ENCODE results near the gene MAP3K7CL.
A peak's percentile ranks its signal among the peaks of the same experiment; 100 is the strongest.

MAP3K7CL gene

DNA sequence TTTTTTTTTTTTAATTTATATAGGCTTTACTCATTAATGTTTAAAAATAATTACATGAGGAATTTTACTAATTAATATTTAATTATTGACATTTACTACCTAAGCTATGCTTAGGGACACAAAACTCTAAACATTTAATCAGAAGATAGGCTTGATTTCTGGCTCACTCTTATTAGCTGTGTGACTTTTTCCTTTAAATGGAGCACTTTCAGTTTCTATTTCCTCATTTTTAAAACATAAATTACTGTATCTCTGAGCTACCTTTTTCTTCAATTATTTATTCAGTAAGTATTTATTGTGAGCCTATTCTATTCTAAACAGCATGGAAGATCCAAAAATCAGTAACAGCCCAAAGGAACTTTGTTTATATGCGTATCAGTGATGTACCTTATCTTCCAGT is 40.5 kb downstream of the MAP3K7CL start:
- DNase-seq = no peak

DNA sequence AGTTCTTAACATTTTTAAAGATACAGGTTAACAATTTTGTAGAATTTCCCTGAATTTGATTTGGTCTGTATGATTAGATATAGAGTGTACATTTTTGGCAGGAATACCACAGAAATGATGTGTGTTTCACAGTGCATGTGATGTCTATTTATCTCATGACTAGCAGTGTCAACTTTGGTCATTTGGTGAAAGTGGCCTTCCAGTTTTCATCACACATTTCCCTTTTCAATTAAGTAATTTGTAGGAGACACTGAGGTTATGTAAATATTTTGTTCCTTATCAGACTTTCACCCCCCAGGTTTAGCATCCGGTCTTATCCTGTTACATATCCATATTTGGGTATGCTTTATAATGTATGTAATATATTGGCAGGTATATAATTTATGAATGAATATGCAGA is 41.8 kb downstream of the MAP3K7CL start:
- DNase-seq = no peak

DNA sequence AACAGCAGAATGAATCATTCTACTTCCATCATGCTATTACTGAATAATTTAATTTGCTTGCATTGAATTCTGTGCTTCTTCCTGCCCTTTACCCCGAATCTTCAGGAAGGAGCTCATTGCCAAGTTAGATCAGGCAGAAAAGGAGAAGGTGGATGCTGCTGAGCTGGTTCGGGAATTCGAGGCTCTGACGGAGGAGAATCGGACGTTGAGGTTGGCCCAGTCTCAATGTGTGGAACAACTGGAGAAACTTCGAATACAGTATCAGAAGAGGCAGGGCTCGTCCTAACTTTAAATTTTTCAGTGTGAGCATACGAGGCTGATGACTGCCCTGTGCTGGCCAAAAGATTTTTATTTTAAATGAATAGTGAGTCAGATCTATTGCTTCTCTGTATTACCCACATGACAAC is 44.2 kb downstream of the MAP3K7CL start:
- no peak for DNase-seq

DNA sequence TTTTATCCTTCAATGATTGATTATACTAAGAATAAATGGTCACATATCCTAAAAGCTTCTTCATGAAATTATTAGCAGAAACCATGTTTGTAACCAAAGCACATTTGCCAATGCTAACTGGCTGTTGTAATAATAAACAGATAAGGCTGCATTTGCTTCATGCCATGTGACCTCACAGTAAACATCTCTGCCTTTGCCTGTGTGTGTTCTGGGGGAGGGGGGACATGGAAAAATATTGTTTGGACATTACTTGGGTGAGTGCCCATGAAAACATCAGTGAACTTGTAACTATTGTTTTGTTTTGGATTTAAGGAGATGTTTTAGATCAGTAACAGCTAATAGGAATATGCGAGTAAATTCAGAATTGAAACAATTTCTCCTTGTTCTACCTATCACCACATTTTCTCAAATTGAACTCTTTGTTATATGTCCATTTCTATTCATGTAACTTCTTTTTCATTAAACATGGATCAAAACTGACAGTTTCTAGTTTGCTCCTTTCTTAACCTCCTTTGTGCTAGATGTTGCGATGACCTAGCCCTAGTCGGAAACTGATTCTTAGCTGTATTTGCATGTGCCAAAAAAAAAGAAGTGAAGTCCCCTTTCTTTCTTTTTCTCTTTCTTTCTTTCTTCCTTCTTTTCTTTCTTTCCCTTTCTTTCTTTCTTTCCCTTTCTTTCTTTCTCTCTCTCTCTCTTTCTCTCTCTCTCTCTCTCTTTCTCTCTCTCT is 45.1 kb downstream of the MAP3K7CL start:
- no peak for DNase-seq

DNA sequence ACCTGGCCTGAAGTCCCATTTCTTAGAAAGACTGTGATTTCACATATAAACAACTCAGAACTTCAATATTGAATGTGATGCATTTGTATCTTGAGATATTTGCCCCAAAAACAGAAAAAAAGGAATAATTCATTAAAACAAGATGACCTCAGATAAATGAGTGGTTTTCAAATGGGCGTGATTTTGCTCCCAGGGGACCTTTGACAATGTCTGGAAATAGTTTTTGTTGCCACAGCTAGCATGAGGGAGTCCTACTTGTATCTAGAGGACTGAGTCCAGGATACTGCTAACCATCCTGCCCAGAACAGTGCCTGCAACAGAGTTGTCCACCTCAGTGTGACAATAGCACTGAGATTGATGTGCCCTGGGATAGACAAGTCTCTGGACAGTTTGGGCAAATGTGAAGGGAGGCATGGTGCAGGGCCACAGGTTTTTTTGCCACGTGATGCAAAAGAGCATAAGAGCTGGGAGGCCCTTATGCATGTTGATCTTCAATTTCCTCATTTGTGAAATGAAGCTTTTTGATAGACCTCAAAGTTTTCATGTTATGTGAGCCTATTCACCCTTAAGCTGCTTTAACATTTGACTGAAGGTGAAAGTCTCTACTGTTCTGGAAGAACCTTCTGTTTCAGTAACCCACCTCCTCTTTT is 46.2 kb downstream of the MAP3K7CL start:
- no peak for DNase-seq

DNA sequence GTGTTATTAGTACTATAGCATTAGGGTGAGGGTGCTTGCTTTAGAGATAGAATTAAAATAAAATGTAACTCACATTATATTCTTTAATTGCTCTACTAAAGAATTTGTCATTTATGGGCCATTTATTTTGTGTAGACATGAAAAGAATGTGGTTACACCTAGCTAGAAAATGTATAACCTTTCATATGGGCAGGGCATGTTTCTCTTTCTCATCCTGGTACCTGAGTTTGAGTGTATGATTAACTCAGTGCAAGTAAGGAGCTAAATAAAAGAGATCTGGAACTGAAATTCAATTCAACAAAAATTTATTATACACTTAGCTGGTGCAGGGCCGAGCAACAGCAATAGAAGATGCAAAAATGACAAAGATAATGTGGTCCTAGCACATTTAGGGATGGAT is 47.4 kb downstream of the MAP3K7CL start:
- no peak for DNase-seq

DNA sequence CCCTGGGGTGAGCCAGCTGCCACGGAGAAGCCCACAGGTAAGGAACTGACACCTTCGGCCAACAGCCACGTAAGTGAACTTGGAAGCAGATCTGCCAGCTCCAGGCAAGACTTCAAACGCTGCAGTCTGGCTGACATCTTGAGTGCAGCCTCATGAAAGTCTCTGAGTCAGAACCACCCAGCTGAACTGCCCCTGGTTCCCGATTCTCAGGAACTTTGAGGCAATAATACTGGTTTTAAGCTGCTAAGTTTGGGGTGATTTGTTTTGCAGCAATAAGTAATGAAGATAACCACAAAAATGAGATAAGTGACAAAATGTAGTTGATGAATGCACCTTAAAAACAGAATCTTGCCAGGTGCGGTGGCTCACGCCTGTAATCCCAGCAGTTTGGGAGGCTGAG is 48.5 kb downstream of the MAP3K7CL start:
- no peak for DNase-seq

DNA sequence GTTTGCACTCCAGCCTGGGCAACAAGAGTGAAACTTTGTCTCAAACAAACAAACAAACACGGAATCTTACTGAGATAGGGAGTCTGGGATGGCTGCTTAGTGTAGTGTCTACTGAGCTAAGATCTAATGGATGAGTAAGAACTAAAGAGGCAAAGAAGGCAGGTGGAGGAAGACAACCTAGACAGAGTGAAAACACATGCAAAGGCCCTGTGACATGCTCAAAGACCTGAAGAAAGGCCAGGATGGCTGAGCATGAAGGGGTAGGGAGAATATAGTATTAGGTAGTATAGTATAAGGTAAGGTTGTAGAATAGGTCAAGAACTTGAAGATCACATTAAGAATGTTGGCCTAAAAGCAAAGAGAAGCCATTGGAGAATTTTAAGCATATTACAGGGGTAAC is 49.1 kb downstream of the MAP3K7CL start:
- DNase-seq = no peak

DNA sequence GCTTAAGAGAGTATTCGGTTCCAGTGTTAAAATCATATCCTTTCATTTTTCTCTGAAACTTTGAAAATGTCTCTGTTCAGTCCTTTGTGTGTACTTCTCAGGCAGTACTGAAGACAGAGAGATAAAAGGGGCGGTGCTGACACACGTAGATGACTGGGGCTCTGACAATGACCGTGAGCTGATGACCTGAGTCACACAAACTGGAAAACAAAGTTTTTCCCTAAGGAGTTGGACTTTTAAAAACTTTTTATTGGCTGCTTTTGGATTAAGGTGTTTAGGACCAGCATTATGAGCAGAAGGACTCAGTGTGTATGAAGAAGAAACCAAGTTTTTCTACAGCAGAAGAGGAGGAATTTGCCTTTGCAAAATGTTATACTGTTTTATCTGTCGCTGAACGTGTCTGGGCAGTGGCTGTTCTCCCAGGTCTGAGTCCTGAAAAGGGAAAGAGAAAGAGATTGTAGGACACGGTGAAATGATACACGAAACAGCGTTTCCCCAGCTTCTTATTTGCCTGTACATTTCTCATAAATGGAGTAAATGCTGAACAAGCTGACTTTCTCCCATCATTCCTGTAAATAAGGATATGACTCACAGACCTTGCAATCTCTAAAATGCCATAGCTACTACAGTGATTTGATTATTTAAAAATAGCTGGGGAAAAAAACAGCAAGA is 51.5 kb downstream of the MAP3K7CL start:
- DNase-seq = no peak

DNA sequence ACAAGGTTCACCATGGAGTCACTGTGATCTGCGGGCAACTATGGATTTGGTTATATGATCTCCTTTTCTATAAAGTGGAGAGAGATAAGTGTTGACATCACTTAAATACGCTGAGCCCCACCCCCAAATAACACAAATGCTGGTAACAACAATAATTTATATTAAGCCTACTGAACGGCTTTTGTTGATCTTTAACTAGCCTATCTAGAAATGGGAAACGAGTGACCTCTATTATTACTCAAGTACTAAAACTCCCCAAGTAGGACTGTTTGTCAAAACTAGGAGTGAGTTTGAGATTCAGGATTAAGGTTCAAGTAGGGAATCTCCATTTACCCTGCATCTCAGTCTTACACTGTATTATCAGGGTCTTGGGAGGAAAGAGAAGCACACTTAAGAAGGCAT is 52.2 kb downstream of the MAP3K7CL start:
- DNase-seq = no peak

DNA sequence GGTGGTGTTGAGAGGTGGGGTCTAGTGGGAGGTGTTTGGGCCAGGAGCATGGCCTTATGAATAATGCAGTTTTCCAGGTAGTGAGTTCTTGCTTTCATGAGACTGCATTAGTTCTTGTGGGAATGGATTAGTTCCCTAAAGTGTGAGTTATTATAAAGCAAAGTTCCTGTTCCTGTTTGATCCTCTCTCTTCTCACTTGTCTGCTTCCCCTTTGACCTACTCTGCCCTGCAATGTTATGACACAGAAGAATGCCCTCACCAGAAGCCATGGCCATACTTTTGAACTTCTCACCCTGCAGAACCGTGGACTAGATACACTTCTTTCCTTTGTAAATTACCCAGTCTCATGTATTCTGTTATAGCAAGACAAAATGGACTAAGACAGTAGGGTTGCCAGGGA is 53.6 kb downstream of the MAP3K7CL start:
- DNase-seq = no peak

DNA sequence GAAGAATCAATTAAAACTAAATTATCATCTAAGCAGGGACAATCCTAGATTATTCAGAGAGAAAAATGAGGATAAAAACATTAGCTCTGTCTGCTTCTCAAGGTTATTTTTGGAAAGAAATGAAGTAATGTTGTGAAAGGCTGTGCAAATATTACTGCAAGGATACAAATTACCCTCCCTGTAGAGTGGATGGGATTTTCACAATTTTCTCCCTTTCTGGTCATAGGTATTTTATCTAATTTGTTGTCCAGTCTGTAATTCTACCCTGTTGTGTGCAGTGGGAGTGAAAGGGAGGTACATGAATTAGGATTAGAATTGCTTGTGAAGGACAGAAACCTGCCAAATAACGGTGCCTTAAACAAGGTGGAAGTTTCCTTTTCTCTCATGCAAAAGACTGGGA is 54.7 kb downstream of the MAP3K7CL start:
- no peak for DNase-seq

DNA sequence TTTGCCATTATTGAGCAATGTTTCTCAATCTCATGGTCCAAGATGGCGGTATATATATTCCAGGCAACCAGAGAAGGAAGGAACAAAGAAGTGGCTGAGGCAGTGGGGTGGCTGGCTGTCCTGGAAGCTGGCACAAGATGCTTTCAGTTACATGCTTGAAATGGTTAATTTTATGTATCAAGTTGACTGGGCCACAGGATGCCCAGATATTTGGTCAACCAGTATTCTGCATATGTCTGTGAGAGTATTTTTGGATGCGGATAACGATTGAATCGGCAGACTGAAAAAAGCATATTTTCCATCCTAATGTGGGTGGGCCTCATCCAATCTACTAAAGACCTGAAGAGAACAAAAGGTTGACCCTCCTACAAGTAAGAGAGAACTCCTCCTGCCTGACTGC is 55.2 kb downstream of the MAP3K7CL start:
- DNase-seq = no peak

DNA sequence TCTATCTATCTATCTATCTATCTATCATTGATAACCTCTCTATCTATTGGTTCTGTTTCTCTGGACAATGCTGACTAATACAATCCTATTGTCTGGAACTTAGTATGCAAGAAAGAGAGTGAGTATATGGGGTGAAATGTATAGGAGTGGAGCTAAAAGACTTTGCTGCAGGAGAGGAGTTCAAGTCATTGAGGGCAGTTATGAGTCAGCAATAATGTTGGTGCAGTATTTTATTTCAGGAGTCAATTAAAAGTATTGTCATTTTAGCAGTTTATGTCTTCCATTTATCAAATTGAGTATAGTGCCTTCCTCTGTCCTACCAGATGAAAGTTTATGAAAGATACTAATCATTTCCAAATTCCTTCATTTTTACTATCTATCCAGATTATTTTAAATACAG is 55.8 kb downstream of the MAP3K7CL start:
- DNase-seq = no peak

DNA sequence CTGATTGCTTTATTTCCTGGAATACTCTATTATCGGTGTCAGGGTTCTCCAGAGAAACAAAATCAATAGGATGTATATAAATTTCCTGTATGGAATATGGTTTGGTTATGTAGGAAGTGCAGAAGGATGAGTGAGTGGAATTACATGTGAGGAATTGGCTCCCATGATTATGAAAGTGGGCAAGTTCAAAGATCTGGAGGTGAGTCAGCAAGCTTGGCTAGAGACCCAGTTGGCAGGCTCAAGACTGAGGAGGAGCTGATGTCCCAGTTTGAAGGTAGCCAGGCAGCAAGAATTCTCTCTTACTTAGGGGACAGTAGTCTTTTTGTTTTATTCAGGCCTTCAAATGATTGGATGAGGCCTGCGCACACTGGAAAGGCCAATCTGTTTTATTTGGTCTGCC is 57.5 kb downstream of the MAP3K7CL start:
- DNase-seq = no peak

DNA sequence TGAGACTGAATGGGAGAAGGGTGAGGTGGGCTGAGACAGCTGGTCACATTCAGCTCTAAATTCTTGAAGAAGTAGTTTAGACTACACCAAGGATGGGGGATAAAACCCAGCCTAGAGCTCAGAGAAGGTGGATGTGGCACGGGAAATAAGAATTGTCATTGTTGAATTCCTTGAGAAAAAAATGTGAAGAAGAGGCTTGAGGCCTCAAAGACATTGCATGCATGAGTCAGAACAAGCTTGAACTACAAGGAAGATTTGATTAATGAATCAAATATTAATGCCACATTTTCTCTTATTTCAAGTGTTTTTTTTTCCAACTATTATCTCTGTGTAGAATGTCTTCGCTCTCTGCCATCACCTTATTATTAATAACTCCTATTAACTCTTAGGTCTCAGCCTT is 58.9 kb downstream of the MAP3K7CL start:
- DNase-seq = no peak

DNA sequence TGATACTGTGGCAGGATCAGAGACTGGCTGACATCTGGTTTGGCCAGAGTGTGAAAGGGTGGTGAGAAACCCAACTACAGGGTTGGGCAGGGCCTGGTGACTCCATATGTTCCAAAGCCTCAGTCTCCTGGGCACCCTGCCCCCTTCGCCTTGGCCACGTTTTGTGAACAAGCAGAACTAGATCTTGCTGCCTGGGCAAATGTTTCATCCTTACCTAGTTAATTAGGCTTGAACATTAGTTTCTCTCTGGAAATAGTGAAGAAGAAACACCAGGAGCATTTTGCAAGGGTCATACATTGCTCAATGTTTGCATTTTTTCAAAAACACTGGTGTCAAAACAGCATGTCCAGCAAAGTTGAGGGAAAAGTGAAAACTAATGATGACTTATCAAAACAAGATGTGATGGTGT is 60.5 kb downstream of the MAP3K7CL start:
- DNase-seq = no peak

DNA sequence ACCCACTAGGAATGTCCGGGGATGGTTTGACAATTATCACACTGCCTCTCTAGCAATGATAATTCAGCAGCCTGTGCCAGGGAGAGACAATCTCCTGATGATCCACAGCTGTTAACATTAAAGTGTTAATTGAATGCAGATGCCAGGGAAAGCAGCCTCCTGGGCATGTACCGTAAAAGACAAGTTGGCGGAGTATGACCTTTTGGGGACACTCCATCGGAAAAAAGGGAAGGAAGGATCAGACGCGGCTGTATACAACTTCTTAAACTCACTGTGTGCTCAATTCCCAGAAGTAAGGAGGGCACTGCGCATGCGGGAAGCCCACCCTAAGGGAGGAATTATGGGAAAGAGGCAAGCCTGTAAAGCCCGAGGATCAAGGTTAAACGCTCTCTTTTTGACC is 62.6 kb downstream of the MAP3K7CL start:
- no peak for DNase-seq

DNA sequence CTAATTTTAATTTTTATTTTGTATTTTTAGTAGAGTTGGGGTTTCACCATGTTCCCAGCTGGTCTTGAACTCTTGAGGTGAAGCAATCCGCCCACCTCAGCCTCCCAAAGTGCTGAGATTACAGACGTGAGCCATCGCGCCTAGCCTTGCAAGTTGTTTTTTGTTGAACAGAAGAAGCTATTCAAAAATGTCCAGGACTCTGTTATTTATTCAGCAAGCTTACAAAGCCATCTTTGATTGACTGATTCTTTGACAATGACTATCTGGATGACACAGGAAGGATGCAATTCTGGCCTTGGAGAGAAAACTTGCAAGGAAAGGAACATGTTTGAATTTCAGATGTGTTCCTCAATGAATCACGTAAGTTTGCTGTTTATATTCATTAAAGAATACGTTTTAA is 63.5 kb downstream of the MAP3K7CL start:
- DNase-seq = no peak

DNA sequence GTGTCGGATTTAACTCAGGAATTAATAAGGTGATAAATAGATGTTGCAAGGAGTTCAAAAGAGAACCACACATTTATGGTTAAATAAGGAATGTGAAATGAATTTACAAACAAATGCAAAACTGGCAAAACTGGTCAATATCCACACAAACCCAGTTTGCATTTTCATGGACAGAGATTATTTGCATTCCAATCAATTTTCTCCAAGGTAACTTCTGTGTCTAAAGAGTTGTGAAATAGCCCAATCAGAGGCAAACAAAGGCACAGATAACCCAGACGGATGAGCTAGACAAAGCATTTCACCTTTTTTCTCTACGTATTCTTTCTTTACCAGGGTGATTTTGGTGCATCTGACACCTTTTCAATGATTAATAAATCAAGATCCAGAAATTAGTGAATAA is 63.9 kb downstream of the MAP3K7CL start:
- no peak for DNase-seq

DNA sequence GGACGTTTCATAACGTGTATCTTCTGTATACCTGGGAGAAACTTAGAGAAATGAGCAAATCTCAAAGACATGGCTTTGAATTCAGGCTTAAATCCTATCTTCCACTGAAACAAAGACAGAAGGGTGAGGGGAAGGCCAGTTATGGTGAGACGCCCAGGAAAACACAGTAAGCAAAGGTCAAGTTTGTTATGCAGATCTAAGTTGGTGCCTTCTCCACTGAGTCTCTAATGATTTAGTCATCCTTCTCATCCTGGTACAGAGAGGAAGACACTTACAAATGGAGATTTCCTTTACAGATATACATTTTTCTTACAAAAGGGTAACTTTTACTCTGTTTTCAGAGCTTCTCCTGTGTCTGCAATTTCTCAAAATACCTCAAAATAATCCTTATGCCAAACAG is 64.4 kb downstream of the MAP3K7CL start:
- no peak for DNase-seq

DNA sequence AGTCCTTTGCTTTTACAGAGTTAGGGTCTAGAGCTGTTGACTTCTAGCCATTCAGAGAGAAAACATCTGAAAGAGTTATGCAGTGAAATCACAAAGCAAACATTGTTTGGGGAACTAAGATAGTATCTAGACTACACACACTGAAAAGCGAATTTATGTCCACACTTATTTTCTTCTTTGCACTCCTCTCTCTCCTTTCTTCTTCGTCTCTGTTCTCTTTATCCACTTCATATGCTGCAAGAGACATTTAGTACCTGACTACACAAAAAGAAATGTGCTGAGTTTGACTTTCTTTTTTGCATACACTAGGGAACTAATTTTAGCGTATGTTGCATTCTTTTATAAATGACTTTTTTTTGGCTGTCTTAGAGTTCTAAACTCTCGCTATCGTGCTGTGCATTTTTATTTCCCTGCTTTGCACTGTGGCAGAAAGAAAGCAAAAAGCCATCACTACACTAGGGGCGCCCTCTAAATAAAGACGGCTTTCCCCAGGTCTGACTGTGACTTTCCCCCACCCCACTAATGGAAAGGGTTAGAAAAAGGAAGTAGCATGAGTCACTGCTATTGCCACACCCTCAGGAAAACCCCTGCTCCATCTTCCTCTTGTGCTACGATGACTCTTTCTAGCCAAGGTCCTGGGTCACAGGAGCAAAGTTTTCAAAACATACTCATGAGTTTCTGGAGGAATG is 65.7 kb downstream of the MAP3K7CL start:
- DNase-seq = peak; percentile 38

DNA sequence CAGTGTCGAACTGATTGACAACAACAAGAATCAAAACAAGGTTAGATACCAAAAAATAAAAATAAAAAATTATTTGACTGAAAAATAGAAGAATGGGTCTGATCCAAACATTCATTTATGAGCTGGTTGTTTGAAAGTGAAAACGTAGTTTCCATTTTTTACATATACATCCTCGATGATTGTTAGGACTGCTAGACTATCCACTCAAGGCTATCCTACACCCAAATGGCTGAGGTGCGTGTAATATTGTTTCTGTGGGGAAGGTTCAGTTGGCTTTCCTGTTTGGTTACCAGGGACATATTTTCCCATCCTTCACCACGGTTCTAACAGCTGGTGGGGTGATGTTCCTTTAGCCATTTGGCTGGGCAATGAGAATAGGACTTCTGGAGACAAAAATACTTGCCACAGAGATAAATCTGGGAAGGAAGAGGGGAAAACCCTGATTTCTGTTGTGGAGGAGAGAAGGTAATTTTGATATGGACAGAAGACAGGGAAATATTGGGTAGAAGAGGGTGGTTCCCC is 66.3 kb downstream of the MAP3K7CL start:
- DNase-seq = no peak

DNA sequence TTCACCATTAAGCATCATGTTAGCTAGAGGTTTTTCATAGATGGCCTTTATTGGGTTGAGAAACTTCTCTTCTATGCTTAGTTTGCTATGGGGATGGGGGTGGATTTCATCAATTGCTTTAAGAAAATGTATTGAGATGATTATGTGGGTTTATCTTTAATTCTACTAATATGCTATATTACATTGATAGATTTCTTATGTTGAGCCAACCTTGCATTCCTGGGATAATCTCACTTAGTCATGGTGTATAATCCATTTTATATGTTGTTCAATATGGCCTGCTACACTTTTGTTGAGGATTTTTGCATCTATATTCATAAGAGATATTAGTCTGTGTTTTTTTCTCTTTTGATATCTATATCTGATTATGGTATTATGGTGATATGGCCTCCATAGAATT is 70.7 kb downstream of the MAP3K7CL start:
- no peak for DNase-seq

Data from activated CD4-positive, alpha-beta T cell treated with anti-CD3 and anti-CD28 coated beads, Interleukin-2, amount 50 U/mL, for 1 hour (primary cell).